ENCODE results near the gene OR8B8. TPM values are rescaled to one million over a fixed set of nuclear protein-coding genes. Genes with fewer than 3 reads are reported as not detected.

The OR8B8 gene
- total and polyA plus RNA-seq, 8 donors: not detected

- Histone ChIP-seq H3K4me3 (no peak overlapping the region), H3K4me1 (no peaks in the 10 kb centered on the region), H3K9me3 (no peaks in the 10 kb centered on the region), H3K27me3 (no peaks in the 10 kb centered on the region), H3K27ac (no peak overlapping the region), H3K36me3 (no peaks in the 10 kb centered on the region)
- intact Hi-C loops (cut with DNase I; ENCODE audit: low total_unique reads): no loop called here
- WGBS, 5 donors: 61 to 87% (median 78%) methylated on average over 3 of the region's 3 CpGs
- TF ChIP-seq POLR2AphosphoS5 (IDR thresholded peaks at IDR 0.05) (no peak), CTCF (IDR thresholded peaks at IDR 0.05) (no peak), POLR2A (IDR thresholded peaks at IDR 0.05) (no peak), EP300 (IDR thresholded peaks at IDR 0.05) (no peak)
- no peak for DNase-seq
These were observed 51.1 kb downstream of the OR8B8 start for GRCh38 chr11:124394408-124394807.

Other genes with a start within 250 kb of the OR8B8 start
- not detected for gene OR8G1, start 204.6 kb downstream of the OR8B8 start, total RNA-seq
- gene OR8G1, start 204.6 kb downstream of the OR8B8 start, polyA plus RNA-seq: not detected
- gene OR8G5, start 189.3 kb downstream of the OR8B8 start, total RNA-seq: not detected
- not detected for gene OR8G5, start 189.3 kb downstream of the OR8B8 start, polyA plus RNA-seq
- not detected for gene OR8D1, start 131.7 kb downstream of the OR8B8 start, total RNA-seq
- not detected for gene OR8D1, start 131.7 kb downstream of the OR8B8 start, polyA plus RNA-seq
- not detected for gene OR8D2, start 125.5 kb downstream of the OR8B8 start, total RNA-seq
- not detected for gene OR8D2, start 125.5 kb downstream of the OR8B8 start, polyA plus RNA-seq
- gene OR8B2, start 61.2 kb downstream of the OR8B8 start, total RNA-seq: not detected
- gene OR8B2, start 61.2 kb downstream of the OR8B8 start, polyA plus RNA-seq: not detected
- not detected for gene OR8B3, start 46.7 kb downstream of the OR8B8 start, total RNA-seq
- gene OR8B3, start 46.7 kb downstream of the OR8B8 start, polyA plus RNA-seq: not detected
- not detected for gene OR8B4, start 20.8 kb downstream of the OR8B8 start, total RNA-seq
- not detected for gene OR8B4, start 20.8 kb downstream of the OR8B8 start, polyA plus RNA-seq
- gene OR8B12, start 98.0 kb upstream of the OR8B8 start, total RNA-seq: not detected
- gene OR8B12, start 98.0 kb upstream of the OR8B8 start, polyA plus RNA-seq: not detected
- gene OR8A1, start 124.3 kb upstream of the OR8B8 start, total RNA-seq: not detected
- not detected for gene OR8A1, start 124.3 kb upstream of the OR8B8 start, polyA plus RNA-seq
- gene PANX3, start 165.7 kb upstream of the OR8B8 start, total RNA-seq: not detected
- gene PANX3, start 165.7 kb upstream of the OR8B8 start, polyA plus RNA-seq: not detected
- 100 to 1,000 TPM in 2 of 5 donors, 10 to 100 TPM in 3; 16.9 to 130 (median 68.5) TPM for gene TBRG1, start 177.2 kb upstream of the OR8B8 start, total RNA-seq
- 10 to 100 TPM; 21.9 to 30.2 (median 22.3) TPM for gene TBRG1, start 177.2 kb upstream of the OR8B8 start, polyA plus RNA-seq
- 10 to 100 TPM in 3 of 5 donors, 1 to 10 TPM in 2; 1.2 to 22.6 (median 11.0) TPM for gene SIAE, start 228.0 kb upstream of the OR8B8 start, total RNA-seq
- gene SIAE, start 228.0 kb upstream of the OR8B8 start, polyA plus RNA-seq: 10 to 100 TPM in 1 of 3 donors, 1 to 10 TPM in 2; 2.7 to 12.2 (median 9.2) TPM
- gene SPA17, start 228.2 kb upstream of the OR8B8 start, total RNA-seq: 10 to 100 TPM in 1 of 5 donors, 1 to 10 TPM in 2, not detected in 2; 1.8 to 26.8 (median 4.0) TPM
- 10 to 100 TPM in 2 of 3 donors, 1 to 10 TPM in 1; 8.6 to 14.4 (median 10.7) TPM for gene SPA17, start 228.2 kb upstream of the OR8B8 start, polyA plus RNA-seq

All from stomach (tissue), 9 donors.